Chondrocyte (in vitro differentiated cells): Measurements from ENCODE around the gene CNTROB. TPM values are rescaled to one million over a fixed set of nuclear protein-coding genes. Genes with fewer than 3 reads are reported as not detected.

Source experiments
- DNase-seq: peaks from one replicate; pipeline ENCODE4 v3.0.0; 2021; ENCODE audit warnings: mixed read lengths, low spot score
- H3K27ac Mint-ChIP-seq: one replicate; pipeline ENCODE4 v1.8.0; 2021; ENCODE audit warnings: mild to moderate bottlenecking, moderate library complexity, mixed read lengths; ENCODE audit not compliant: unreplicated experiment
- H3K27me3 Mint-ChIP-seq: 2 replicates; pipeline ENCODE4 v1.8.0; 2021; ENCODE audit warnings: low read depth, mixed read lengths
- H3K36me3 Mint-ChIP-seq: 2 replicates; pipeline ENCODE4 v1.8.0; 2021; ENCODE audit warnings: low read depth, mixed read lengths
- H3K4me1 Mint-ChIP-seq: 2 replicates; pipeline ENCODE4 v1.8.0; 2021; ENCODE audit warnings: low read depth, mild to moderate bottlenecking, mixed read lengths
- H3K4me3 Mint-ChIP-seq: one replicate; pipeline ENCODE4 v1.8.0; 2021; ENCODE audit warnings: mild to moderate bottlenecking, moderate library complexity, mixed read lengths; ENCODE audit not compliant: unreplicated experiment
- H3K9me3 Mint-ChIP-seq: 2 replicates; pipeline ENCODE4 v1.8.0; 2021; ENCODE audit warnings: low read depth, mixed read lengths
- total RNA-seq: library from RNA; stranded (reverse); gene quantifications from 3 replicates; pipeline ENCODE4 v1.2.1, GENCODE V29; 2021
- TF ChIP-seq, protein P1 (sequence below): fragments of 200-600 bp; sonication (generic); IDR thresholded peaks from 2 replicates; pipeline ENCODE4 v1.5.0; 2021; ENCODE audit warnings: antibody characterized with exemption, mild to moderate bottlenecking, moderate library complexity

CNTROB gene
- total RNA-seq, 1 donor from 2014 or later: 28.7 TPM

DNA sequence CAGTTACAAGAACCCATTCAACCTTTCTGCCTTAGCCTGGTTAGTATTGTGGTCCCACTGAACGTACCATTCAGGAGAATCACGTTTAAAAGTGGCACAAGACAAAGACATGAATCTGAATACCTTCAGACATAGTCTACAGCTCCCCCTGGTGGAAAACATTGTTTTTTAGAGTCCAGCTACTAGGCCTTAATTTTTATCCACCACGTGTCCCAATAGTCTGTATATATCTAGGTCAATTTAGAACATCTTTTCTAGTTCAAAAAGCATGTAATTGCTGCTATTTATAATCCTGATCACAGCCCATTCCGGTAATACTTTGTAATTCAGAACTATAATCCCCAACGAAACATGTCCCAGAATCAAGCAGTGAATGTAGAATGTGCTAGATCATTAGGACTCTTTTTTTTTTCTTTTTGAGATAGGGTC lies 56.8 kb downstream of the CNTROB start:
- TF ChIP-seq, protein P1, sequence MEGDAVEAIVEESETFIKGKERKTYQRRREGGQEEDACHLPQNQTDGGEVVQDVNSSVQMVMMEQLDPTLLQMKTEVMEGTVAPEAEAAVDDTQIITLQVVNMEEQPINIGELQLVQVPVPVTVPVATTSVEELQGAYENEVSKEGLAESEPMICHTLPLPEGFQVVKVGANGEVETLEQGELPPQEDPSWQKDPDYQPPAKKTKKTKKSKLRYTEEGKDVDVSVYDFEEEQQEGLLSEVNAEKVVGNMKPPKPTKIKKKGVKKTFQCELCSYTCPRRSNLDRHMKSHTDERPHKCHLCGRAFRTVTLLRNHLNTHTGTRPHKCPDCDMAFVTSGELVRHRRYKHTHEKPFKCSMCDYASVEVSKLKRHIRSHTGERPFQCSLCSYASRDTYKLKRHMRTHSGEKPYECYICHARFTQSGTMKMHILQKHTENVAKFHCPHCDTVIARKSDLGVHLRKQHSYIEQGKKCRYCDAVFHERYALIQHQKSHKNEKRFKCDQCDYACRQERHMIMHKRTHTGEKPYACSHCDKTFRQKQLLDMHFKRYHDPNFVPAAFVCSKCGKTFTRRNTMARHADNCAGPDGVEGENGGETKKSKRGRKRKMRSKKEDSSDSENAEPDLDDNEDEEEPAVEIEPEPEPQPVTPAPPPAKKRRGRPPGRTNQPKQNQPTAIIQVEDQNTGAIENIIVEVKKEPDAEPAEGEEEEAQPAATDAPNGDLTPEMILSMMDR: peak; percentile 87
- Mint-ChIP-seq H3K4me1 (no peaks in the 10 kb centered on the region), H3K27me3 (peaks cover 5% of the 10 kb centered on the region), H3K27ac (no peak overlapping the region), H3K4me3 (peak overlapping the region; percentile 63), H3K36me3 (no peaks in the 10 kb centered on the region), H3K9me3 (no peaks in the 10 kb centered on the region)
- DNase-seq: no peak

DNA sequence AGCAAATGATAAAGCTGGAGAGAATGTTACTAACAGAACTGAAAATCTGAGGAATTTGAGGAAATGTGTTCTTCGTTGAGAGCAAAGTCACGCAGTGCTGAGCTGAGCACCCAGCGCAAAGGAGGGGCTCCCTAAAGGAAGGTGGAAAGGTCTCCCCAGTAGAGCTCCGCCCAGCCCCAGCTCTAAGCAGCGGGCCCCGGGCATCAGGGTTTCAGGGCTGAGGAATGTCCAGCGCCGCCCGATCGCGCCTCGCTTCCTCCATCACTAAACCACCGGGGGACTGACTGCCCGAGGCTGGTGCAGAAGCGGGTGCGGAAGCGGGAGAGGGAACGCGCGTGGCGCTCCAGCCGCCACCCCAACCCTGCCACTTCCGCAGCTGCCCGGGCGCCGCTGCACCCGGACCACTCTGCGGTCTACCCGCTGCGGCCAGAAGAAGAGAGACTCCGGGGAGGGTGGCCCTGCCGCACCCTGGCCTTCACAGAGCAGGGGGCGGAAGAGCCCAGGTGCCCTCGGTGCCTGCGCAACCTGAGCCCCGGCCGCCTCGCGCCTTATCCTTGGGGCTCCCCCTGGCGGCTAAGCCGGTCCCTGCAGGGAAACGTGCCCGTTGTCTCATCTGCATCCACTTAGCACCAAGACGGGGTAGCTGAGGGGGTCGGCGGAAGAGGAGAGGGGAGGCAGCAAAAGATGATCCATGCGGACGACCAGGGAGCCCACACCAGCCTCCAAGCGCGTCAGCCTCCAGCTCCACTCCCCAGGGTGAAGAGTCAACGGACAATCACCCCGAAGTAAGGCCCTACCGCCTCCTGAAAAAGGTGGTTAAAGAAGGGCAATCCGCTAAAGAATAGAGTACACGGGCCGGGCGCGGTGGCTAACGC lies 58.0 kb downstream of the CNTROB start:
- Mint-ChIP-seq H3K4me1 (no peaks in the 10 kb centered on the region), H3K27me3 (peaks cover 10% of the 10 kb centered on the region), H3K9me3 (no peaks in the 10 kb centered on the region), H3K4me3 (peak overlapping the region; percentile 63), H3K36me3 (no peaks in the 10 kb centered on the region), H3K27ac (no peak overlapping the region)
- DNase-seq: no peak
- TF ChIP-seq, protein P1: peak; percentile 98

DNA sequence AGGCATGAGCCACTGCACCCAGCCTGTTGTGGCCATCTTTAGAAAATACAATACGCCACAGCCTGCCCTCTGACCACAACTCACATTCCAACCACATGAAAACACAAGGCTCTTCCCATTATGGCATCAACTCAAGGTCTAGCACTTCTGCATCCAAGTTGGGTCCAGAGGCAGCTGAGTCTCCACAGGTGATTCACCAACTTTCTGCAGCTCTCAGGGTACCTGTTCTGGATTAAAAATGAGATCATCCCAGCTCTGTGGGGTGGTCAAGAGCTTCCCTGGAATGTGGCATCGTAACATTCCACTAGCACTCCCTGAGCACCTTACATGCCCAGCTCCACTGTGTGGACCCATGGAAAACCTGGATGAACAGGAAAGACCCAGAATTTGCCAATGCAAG lies 60.5 kb downstream of the CNTROB start:
- no peaks in the 10 kb centered on the region for H3K36me3 Mint-ChIP-seq
- TF ChIP-seq, protein P1: no peak
- no peaks in the 10 kb centered on the region for H3K4me1 Mint-ChIP-seq
- no peaks in the 10 kb centered on the region for H3K9me3 Mint-ChIP-seq
- no peak overlapping the region for H3K4me3 Mint-ChIP-seq
- no peak for DNase-seq
- H3K27ac Mint-ChIP-seq: no peak overlapping the region
- peaks cover 12% of the 10 kb centered on the region for H3K27me3 Mint-ChIP-seq

DNA sequence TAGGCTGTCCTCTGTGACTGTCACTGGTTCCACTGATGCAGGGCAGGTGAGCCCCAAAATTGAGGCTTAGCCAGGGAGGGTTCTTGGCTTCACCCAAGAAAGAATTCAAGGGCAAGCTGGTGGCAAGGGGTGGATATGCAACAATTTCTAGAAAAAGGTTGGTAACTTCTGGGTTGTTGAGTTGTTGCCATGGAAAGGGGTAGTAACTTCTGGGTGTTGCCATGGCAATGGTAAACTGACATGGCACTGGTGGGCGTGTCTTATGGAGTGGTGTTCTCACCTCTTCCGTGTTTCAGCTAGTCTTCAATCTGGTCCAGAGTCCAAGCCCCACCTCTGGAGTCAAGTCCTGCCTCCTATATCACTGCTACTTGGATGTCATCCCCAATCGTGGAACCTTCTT lies 60.9 kb downstream of the CNTROB start:
- H3K4me1 Mint-ChIP-seq: no peaks in the 10 kb centered on the region
- H3K27ac Mint-ChIP-seq: no peak overlapping the region
- H3K9me3 Mint-ChIP-seq: no peaks in the 10 kb centered on the region
- H3K4me3 Mint-ChIP-seq: no peak overlapping the region
- DNase-seq: no peak
- H3K27me3 Mint-ChIP-seq: peaks cover 11% of the 10 kb centered on the region
- TF ChIP-seq, protein P1: no peak
- no peaks in the 10 kb centered on the region for H3K36me3 Mint-ChIP-seq

DNA sequence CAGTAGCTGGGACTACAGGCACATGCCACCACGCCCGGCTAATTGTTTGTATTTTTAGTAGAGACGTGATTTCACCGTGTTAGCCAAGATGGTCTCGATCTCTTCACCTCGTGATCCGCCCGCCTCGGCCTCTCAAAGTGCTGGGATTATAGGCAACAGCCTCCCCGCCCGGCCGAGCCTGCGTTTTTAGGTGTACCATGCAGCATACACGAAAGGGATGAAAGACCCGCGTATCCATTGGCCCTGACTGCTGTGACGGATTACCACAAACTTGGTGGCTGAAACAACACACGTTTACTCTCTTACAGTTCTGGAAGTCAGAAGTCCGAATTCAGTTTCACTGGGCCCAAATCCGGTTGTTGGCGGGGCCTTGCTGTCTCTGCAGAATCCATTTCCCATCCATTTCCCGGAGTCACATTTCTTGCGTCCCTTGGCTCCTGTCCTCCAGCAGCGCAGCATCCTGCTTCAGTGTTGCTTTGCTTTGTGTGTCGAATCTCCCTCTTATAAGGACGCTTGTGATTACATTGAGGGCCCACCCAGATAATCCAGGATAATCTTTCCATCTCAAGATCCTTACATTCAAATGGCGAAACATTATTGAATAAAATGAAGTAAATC lies 62.1 kb downstream of the CNTROB start:
- H3K36me3 Mint-ChIP-seq: no peaks in the 10 kb centered on the region
- H3K27ac Mint-ChIP-seq: no peak overlapping the region
- peaks cover 17% of the 10 kb centered on the region for H3K27me3 Mint-ChIP-seq
- H3K4me1 Mint-ChIP-seq: no peaks in the 10 kb centered on the region
- no peak overlapping the region for H3K4me3 Mint-ChIP-seq
- DNase-seq: no peak
- no peaks in the 10 kb centered on the region for H3K9me3 Mint-ChIP-seq
- TF ChIP-seq, protein P1: no peak
